HepG2 (cell line): Measurements from ENCODE around the gene CRIP1.

ENCODE experiments used
- HDAC1 ChIP-seq: sonication (generic); formaldehyde crosslinking; IDR thresholded peaks from 2 replicates; pipeline ENCODE4 v1.5.1; 2020; ENCODE audit warnings: mild to moderate bottlenecking, missing genetic modification reagents
- POLR2AphosphoS5 ChIP-seq: IDR thresholded peaks from 2 replicates; pipeline ENCODE4 v1.6.1; 2012; ENCODE audit warnings: low read depth, low read length
- PPARG ChIP-seq: conservative IDR thresholded peaks from 2 replicates; pipeline ENCODE4 v1.6.1; 2016; ENCODE audit warnings: missing biosample characterization, missing genetic modification reagents
- PRDM15 ChIP-seq: sonication (generic); formaldehyde crosslinking; IDR thresholded peaks from 2 replicates; pipeline ENCODE4 v1.4.0; 2020; ENCODE audit warnings: missing genetic modification reagents
- RFXANK ChIP-seq: IDR thresholded peaks from 2 replicates; pipeline ENCODE4 v1.6.1; 2016
- TEAD3 ChIP-seq: optimal IDR thresholded peaks from 2 replicates; pipeline ENCODE3; 2016; ENCODE audit warnings: borderline replicate concordance
- TF ChIP-seq, protein P1 (sequence below): sonication (generic); formaldehyde crosslinking; IDR thresholded peaks from 2 replicates; pipeline ENCODE4 v1.8.1; 2022; ENCODE audit warnings: mild to moderate bottlenecking, missing genetic modification reagents

GRCh38 chr14:105537580-105538474 lies 51.1 kb downstream of the CRIP1 start:
- TF ChIP-seq TEAD3 (CRISPR knock-in tag), result no peak
- TF ChIP-seq PPARG, result no peak
- TF ChIP-seq POLR2AphosphoS5, result no peak
- TF ChIP-seq RFXANK, result no peak
- TF ChIP-seq, protein P1, sequence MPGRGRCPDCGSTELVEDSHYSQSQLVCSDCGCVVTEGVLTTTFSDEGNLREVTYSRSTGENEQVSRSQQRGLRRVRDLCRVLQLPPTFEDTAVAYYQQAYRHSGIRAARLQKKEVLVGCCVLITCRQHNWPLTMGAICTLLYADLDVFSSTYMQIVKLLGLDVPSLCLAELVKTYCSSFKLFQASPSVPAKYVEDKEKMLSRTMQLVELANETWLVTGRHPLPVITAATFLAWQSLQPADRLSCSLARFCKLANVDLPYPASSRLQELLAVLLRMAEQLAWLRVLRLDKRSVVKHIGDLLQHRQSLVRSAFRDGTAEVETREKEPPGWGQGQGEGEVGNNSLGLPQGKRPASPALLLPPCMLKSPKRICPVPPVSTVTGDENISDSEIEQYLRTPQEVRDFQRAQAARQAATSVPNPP, result no peak
- no peak for TF ChIP-seq HDAC1
- TF ChIP-seq PRDM15 (CRISPR knock-in tag), result no peak
